K562 (cell line): ENCODE results near the gene HSD3B7. TPM values are rescaled to one million over a fixed set of nuclear protein-coding genes. Genes with fewer than 3 reads are reported as not detected.

Experiments
- ATAC-seq: fragments of 200-7000 bp; cut with Tn5 transposase; 3 replicates; pipeline ENCODE4 v1.9.1; 2020; ENCODE audit warnings: moderate library complexity
- BruUV-seq: library from RNA; stranded (reverse); fragments of 400-500 nt; replicated peaks from 2 replicates; lab custom pipeline; 2021; lab: Mats Ljungman, UMichigan
- CTCF ChIA-PET: fragments of 300-600 bp; formaldehyde crosslinking; extraction: SDS; loops from one replicate; lab custom pipeline; 2021; ENCODE audit warnings: low intra/inter-chr PET ratio; lab: Yijun Ruan, JAX
- POLR2A ChIA-PET: fragments of 300-600, 350-650 bp; sonication (Branson Sonifier 250); formaldehyde crosslinking; extraction: SDS; loops from one replicate; lab custom pipeline; 2021; ENCODE audit warnings: antibody characterized with exemption, inconsistent platforms; lab: Yijun Ruan, JAX
- DNase-seq, 4 experiments: peaks; one replicate each; pipeline versions ENCODE4 v3.0.0 to v3.0.0-alpha.2; 2011 to 2018; ENCODE audit warnings: low spot score in 3 of 4, mixed read lengths in 3 of 4; ENCODE audit errors: extremely low read depth in 1 of 4
- FAIRE-seq: peaks from 2 replicates; lab custom pipeline; 2011; peaks lifted over from hg19 to GRCh38; lab: Jason Lieb, UNC
- H2AFZ ChIP-seq: 2 replicates; pipeline ENCODE4 v1.6.0; 2011; ENCODE audit warnings: low read depth, low read length, control low read depth, inconsistent platforms
- H3K27ac ChIP-seq: fragments of 200-600 bp; 3 replicates; pipeline ENCODE4 v1.8.0; 2011; ENCODE audit warnings: low read depth, mild to moderate bottlenecking, control low read depth, inconsistent platforms, low read length, moderate library complexity, mixed read lengths; ENCODE audit errors: extremely low read depth
- H3K27me3 ChIP-seq, 2 experiments: fragments of 300-600 bp in 1 of 2; 2 replicates in 1 of 2; 3 replicates in 1 of 2; pipeline versions ENCODE4 v1.6.0 to v1.8.0; 2011; ENCODE audit warnings: inconsistent platforms in 2 of 2, low read length in 2 of 2, mild to moderate bottlenecking in 1 of 2, mixed read lengths in 1 of 2, moderate library complexity in 1 of 2; ENCODE audit not compliant: control insufficient read depth in 2 of 2, insufficient read depth in 2 of 2
- H3K36me3 ChIP-seq: fragments of 300-600 bp; 3 replicates; pipeline ENCODE4 v1.8.0; 2011; ENCODE audit warnings: mild to moderate bottlenecking, low read length, inconsistent platforms; ENCODE audit not compliant: control insufficient read depth, insufficient read depth
- H3K4me1 ChIP-seq, 2 experiments: fragments of 200-600 bp in 1 of 2; replicated peaks in 1 of 2; 2 replicates in 1 of 2; 3 replicates in 1 of 2; pipeline versions ENCODE4 v1.5.1 to v1.8.0; 2011; ENCODE audit warnings: inconsistent platforms in 2 of 2, low read length in 2 of 2, mild to moderate bottlenecking in 1 of 2, mixed read lengths in 1 of 2, moderate library complexity in 1 of 2; ENCODE audit not compliant: control insufficient read depth in 2 of 2, insufficient read depth in 2 of 2
- H3K4me2 ChIP-seq: 2 replicates; pipeline ENCODE4 v1.6.1; 2011; ENCODE audit warnings: low read length, control low read depth, inconsistent platforms, mixed read lengths; ENCODE audit not compliant: insufficient read depth
- H3K4me3 ChIP-seq: fragments of 200-600 bp; sonication (generic), shearing (Covaris generic); 2 replicates; pipeline ENCODE4 v1.5.1; 2016; ENCODE audit warnings: control low read depth, inconsistent platforms
- H3K79me2 ChIP-seq: fragments of 200-600 bp; 3 replicates; pipeline ENCODE4 v1.8.0; 2011; ENCODE audit warnings: low read length, inconsistent platforms; ENCODE audit not compliant: control insufficient read depth, insufficient read depth
- H3K9ac ChIP-seq, 2 experiments: 2 replicates each; pipeline versions ENCODE4 v1.6.0 to v1.6.1; 2011; ENCODE audit warnings: low read depth in 2 of 2, low read length in 2 of 2, control low read depth in 1 of 2, inconsistent platforms in 1 of 2, mild to moderate bottlenecking in 1 of 2, mixed read lengths in 1 of 2; ENCODE audit not compliant: insufficient read depth in 1 of 2
- H3K9me1 ChIP-seq: one replicate; pipeline ENCODE4 v1.6.0; 2011; ENCODE audit warnings: inconsistent platforms, mild to moderate bottlenecking, low read length, moderate library complexity; ENCODE audit not compliant: control insufficient read depth, insufficient read depth
- H3K9me3 ChIP-seq: replicated peaks from 2 replicates; pipeline ENCODE4 v1.5.1; 2011; ENCODE audit warnings: low read depth, low read length, inconsistent platforms; ENCODE audit not compliant: control insufficient read depth, insufficient read depth
- H4K20me1 ChIP-seq: replicated peaks from 2 replicates; pipeline ENCODE4 v1.6.1; 2011; ENCODE audit warnings: low read length, inconsistent platforms, mixed read lengths; ENCODE audit not compliant: control insufficient read depth, insufficient read depth
- ATF1 ChIP-seq, 2 experiments: fragments of 450-650 bp in 1 of 2; IDR thresholded peaks; 2 replicates each; pipeline ENCODE4 v1.6.1; 2016; ENCODE audit warnings: missing compliant biosample characterization in 1 of 2, missing genetic modification characterization in 1 of 2
- E2F3 ChIP-seq: fragments of 250-450 bp; sonication (Bioruptor Pico); IDR thresholded peaks from 2 replicates; pipeline ENCODE4 v1.4.0; 2020; ENCODE audit warnings: mild to moderate bottlenecking
- FOXJ2 ChIP-seq: fragments of 200-800 bp; sonication (Bioruptor generic); IDR thresholded peaks from 2 replicates; pipeline ENCODE4 v1.6.1; 2016; ENCODE audit warnings: missing genetic modification characterization, missing compliant biosample characterization
- HNRNPK ChIP-seq: fragments of 200-400 bp; formaldehyde crosslinking; IDR thresholded peaks from one replicate; pipeline ENCODE4 v1.6.1; 2018; ENCODE audit warnings: mild to moderate bottlenecking, low read depth, low read length; ENCODE audit not compliant: poor library complexity, severe bottlenecking
- LEF1 ChIP-seq: fragments of 450-650 bp; IDR thresholded peaks from 2 replicates; pipeline ENCODE4 v1.6.1; 2016; ENCODE audit warnings: mild to moderate bottlenecking
- NBN ChIP-seq: fragments of 450-650 bp; IDR thresholded peaks from 2 replicates; pipeline ENCODE4 v1.6.1; 2016; ENCODE audit warnings: low read depth, mild to moderate bottlenecking
- NFYB ChIP-seq: IDR thresholded peaks from 2 replicates; pipeline ENCODE4 v1.6.1; 2011; ENCODE audit warnings: mild to moderate bottlenecking, moderate library complexity; ENCODE audit not compliant: insufficient read length; ENCODE audit errors: extremely low read depth
- NR1H2 ChIP-seq: sonication (generic); formaldehyde crosslinking; IDR thresholded peaks from 2 replicates; pipeline ENCODE4 v1.4.0; 2020; ENCODE audit warnings: mild to moderate bottlenecking, missing genetic modification reagents
- PHF8 ChIP-seq: fragments of 200-600 bp; sonication (generic); IDR thresholded peaks from 2 replicates; pipeline ENCODE4 v1.6.1; 2012; ENCODE audit warnings: mixed run types, mild to moderate bottlenecking, inconsistent platforms, low read length, moderate library complexity, borderline replicate concordance
- POLR2A ChIP-seq: fragments of 450-650 bp; conservative IDR thresholded peaks from 2 replicates; pipeline ENCODE4 v1.6.1; 2016
- RBFOX2 ChIP-seq: fragments of 200-400 bp; formaldehyde crosslinking; IDR thresholded peaks from 2 replicates; pipeline ENCODE4 v1.6.1; 2017; ENCODE audit warnings: low read depth, mild to moderate bottlenecking, low read length, moderate library complexity
- ZFP30 ChIP-seq: fragments of 250-450 bp; sonication (Bioruptor Pico); IDR thresholded peaks from 2 replicates; pipeline ENCODE4 v1.8.0; 2022; ENCODE audit warnings: moderate library complexity, mild to moderate bottlenecking, inconsistent platforms, borderline replicate concordance
- ZNF354B ChIP-seq: fragments of 250-450 bp; sonication (Bioruptor Pico); IDR thresholded peaks from 2 replicates; pipeline ENCODE4 v1.4.0; 2020
- ZNF561 ChIP-seq: fragments of 450-650 bp; formaldehyde crosslinking; conservative IDR thresholded peaks from 2 replicates; pipeline ENCODE4 v1.4.0; 2020; ENCODE audit warnings: mild to moderate bottlenecking, moderate library complexity
- WGBS: fragments of 100-300 bp; shearing (Covaris generic); methylation state at CpG from one replicate; pipeline ENCODE4 v1.1.6; 2016; ENCODE audit warnings: low coverage, mixed read lengths; ENCODE audit not compliant: insufficient coverage; ENCODE audit errors: missing lambda C conversion rate; 5-methylcytosine and 5-hydroxymethylcytosine counted together
- in situ Hi-C: fragments of 300-500 bp; cut with MboI; formaldehyde crosslinking; loops from 4 replicates; pipeline ENCODE4 v1.15.0; 2018; ENCODE audit warnings: inconsistent platforms, mixed read lengths
- intact Hi-C: fragments of 100-400 bp; cut with micrococcal nuclease; formaldehyde crosslinking; loops from 2 replicates; pipeline ENCODE4 v1.14.2; 2022
- polyA plus RNA-seq, 8 experiments: library from polyadenylated mRNA; depleted of rRNA in 4 of 8; stranded (reverse) in 5 of 8; unstranded in 3 of 8; fragments of >200 nt; fragmentation: Nextera tagmentation in 2 of 8; fragmentation: Illumina TruSeq in 1 of 8; extraction: Ambion mirVana in 2 of 8; extraction: Trizol in 1 of 8; gene quantifications; 2 replicates each; pipeline versions ENCODE4 v1.2.1 to v1.2.3, GENCODE V29; 2011 to 2014; ENCODE audit warnings: inconsistent platforms in 1 of 8, missing spikeins in 1 of 8
- total RNA-seq, 7 experiments: library from RNA; depleted of rRNA in 6 of 7; stranded (reverse); fragments of >200 nt in 6 of 7; fragmentation: Illumina TruSeq in 2 of 7; extraction: Trizol in 2 of 7; gene quantifications; 2 replicates each; pipeline versions ENCODE4 v1.2.1 to v1.2.3, GENCODE V29; 2011 to 2021; ENCODE audit warnings: low replicate concordance in 1 of 7
- TF ChIP-seq, protein P1 (sequence below): fragments of 450-650 bp; IDR thresholded peaks from 2 replicates; pipeline ENCODE4 v1.6.1; 2016; ENCODE audit warnings: borderline replicate concordance
- TF ChIP-seq, protein P2 (sequence below): sonication (generic); formaldehyde crosslinking; IDR thresholded peaks from 2 replicates; pipeline ENCODE4 v1.8.0; 2022; ENCODE audit warnings: mild to moderate bottlenecking, missing genetic modification reagents
- TF ChIP-seq, protein P3 (sequence below), 2 experiments: fragments of 150-350 bp in 1 of 2; IDR thresholded peaks; 2 replicates each; pipeline ENCODE4 v1.6.1; 2012 to 2016; ENCODE audit warnings: low read depth in 2 of 2, low read length in 2 of 2, mild to moderate bottlenecking in 1 of 2, moderate library complexity in 1 of 2

Gene HSD3B7
- total and polyA plus RNA-seq, 9 of the 15 experiments (the other 6 are each of a cell fraction or from before 2014, with no cell fraction given), result 5.4 to 49.1 (median 23.0) TPM

DNA sequence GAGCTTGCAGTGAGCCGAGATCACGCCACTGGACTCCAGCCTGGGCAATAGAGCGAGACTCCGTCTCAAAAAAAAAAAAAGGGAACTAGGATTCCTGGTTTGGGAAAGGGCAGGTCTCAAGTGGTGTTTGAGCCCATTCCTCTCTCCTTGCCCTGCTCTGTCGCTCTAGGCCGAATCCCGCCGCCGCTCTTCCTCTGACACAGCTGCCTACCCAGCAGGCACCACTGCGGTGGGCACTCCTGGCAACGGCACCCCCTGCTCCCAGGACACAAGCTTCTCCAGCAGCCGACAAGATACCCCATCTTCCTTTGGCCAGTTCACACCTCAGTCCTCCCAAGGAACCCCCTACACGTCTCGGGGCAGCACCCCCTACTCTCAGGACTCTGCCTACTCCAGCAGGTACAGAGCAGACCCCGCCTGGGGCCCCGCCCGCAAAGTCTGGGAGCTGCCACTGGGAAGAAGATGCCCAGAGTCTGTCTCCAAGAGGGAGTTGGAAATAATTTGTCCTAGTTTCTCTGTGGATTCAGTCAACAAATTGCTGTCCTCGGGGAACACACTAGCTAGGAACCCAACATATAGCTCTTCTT lies 21.0 kb upstream of the HSD3B7 start:
- 99% methylated on average over 10 of the region's 18 CpGs for WGBS
- Histone ChIP-seq H3K27ac (no peak overlapping the region), H4K20me1 (no peaks in the 10 kb centered on the region), H3K36me3 (peaks cover 94% of the 10 kb centered on the region), H3K4me1 (peaks cover 2 to 7% of the 10 kb centered on the region in 2 experiments; a peak in 3 of 5 replicates), H3K79me2 (peaks cover 17% of the 10 kb centered on the region), H3K9me1 (no peaks in the 10 kb centered on the region), H3K9ac (no peak overlapping the region), H3K9me3 (no peaks in the 10 kb centered on the region), H3K4me3 (no peak overlapping the region), H3K27me3 (no peaks in the 10 kb centered on the region), H2AFZ (no peak overlapping the region), H3K4me2 (no peak overlapping the region)
- in situ Hi-C loops (loop anchor here (25.0 kb wide), 1 partner anchor 898 kb away; the partner anchor contains the start of gene ZNF267), intact Hi-C loops (no loop called here)
- ChIA-PET POLR2A (interaction anchor here (0.6 to 2.5 kb wide), 9 partner anchors 9 to 544 kb away, joined by 3 to 7 read pairs (median 3); partner anchors contain the start of gene RUSF1), CTCF (no interaction called here)
- FAIRE-seq (no peak), ATAC-seq (no peak), DNase-seq (no peak)
- BruUV-seq, result no TSS peak
- TF ChIP-seq, protein P1, sequence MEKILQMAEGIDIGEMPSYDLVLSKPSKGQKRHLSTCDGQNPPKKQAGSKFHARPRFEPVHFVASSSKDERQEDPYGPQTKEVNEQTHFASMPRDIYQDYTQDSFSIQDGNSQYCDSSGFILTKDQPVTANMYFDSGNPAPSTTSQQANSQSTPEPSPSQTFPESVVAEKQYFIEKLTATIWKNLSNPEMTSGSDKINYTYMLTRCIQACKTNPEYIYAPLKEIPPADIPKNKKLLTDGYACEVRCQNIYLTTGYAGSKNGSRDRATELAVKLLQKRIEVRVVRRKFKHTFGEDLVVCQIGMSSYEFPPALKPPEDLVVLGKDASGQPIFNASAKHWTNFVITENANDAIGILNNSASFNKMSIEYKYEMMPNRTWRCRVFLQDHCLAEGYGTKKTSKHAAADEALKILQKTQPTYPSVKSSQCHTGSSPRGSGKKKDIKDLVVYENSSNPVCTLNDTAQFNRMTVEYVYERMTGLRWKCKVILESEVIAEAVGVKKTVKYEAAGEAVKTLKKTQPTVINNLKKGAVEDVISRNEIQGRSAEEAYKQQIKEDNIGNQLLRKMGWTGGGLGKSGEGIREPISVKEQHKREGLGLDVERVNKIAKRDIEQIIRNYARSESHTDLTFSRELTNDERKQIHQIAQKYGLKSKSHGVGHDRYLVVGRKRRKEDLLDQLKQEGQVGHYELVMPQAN, result no peak
- peak; percentile 29; the same call in 1 of the 2 replicates for TF ChIP-seq RBFOX2
- TF ChIP-seq POLR2A, result 0 out of 2 replicates have a peak, but pooled peaks have one; percentile 4
- TF ChIP-seq HNRNPK, result no peak
- no peak for TF ChIP-seq NFYB
- no peak for TF ChIP-seq E2F3 (CRISPR knock-in tag)
- TF ChIP-seq ATF1 (CRISPR knock-in tag; IDR thresholded peaks at IDR 0.05), result no peak
- no peak for TF ChIP-seq ATF1 (tag; IDR thresholded peaks at IDR 0.05)
- no peak for TF ChIP-seq ZNF354B (CRISPR knock-in tag)
- TF ChIP-seq PHF8, result no peak
- no peak for TF ChIP-seq NR1H2 (CRISPR knock-in tag)
- no peak for TF ChIP-seq LEF1
- no peak for TF ChIP-seq NBN
- TF ChIP-seq FOXJ2, result no peak
- no peak for TF ChIP-seq ZFP30 (CRISPR knock-in tag)
- TF ChIP-seq, protein P2, sequence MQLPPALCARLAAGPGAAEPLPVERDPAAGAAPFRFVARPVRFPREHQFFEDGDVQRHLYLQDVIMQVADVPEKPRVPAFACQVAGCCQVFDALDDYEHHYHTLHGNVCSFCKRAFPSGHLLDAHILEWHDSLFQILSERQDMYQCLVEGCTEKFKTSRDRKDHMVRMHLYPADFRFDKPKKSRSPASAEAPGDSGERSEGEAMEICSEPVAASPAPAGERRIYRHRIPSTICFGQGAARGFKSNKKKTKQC (CRISPR knock-in tag), result no peak
- TF ChIP-seq, protein P3, sequence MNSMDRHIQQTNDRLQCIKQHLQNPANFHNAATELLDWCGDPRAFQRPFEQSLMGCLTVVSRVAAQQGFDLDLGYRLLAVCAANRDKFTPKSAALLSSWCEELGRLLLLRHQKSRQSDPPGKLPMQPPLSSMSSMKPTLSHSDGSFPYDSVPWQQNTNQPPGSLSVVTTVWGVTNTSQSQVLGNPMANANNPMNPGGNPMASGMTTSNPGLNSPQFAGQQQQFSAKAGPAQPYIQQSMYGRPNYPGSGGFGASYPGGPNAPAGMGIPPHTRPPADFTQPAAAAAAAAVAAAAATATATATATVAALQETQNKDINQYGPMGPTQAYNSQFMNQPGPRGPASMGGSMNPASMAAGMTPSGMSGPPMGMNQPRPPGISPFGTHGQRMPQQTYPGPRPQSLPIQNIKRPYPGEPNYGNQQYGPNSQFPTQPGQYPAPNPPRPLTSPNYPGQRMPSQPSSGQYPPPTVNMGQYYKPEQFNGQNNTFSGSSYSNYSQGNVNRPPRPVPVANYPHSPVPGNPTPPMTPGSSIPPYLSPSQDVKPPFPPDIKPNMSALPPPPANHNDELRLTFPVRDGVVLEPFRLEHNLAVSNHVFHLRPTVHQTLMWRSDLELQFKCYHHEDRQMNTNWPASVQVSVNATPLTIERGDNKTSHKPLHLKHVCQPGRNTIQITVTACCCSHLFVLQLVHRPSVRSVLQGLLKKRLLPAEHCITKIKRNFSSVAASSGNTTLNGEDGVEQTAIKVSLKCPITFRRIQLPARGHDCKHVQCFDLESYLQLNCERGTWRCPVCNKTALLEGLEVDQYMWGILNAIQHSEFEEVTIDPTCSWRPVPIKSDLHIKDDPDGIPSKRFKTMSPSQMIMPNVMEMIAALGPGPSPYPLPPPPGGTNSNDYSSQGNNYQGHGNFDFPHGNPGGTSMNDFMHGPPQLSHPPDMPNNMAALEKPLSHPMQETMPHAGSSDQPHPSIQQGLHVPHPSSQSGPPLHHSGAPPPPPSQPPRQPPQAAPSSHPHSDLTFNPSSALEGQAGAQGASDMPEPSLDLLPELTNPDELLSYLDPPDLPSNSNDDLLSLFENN (IDR thresholded peaks at IDR 0.05; ENCODE audit: low read depth in 2 of 2, low read length in 2 of 2), result no peak
- TF ChIP-seq ZNF561, result no peak
